Esophagus muscularis mucosa (tissue), 4 donors: Measurements from ENCODE around the gene KANK2.

Experiments
- CTCF ChIP-seq, 3 experiments: fragments of 200-600 bp in 2 of 3; fragments of 450-650 bp in 1 of 3; sonication (generic) in 2 of 3; IDR thresholded peaks; one replicate each; pipeline ENCODE4 v1.5.1; 2017 to 2019; ENCODE audit warnings: antibody characterized with exemption in 3 of 3, mild to moderate bottlenecking in 2 of 3, moderate library complexity in 1 of 3
- EP300 ChIP-seq: sonication (generic); formaldehyde crosslinking; IDR thresholded peaks from one replicate; pipeline ENCODE4 v1.6.1; 2017; ENCODE audit warnings: antibody characterized with exemption
- POLR2A ChIP-seq: fragments of 450-650 bp; IDR thresholded peaks from one replicate; pipeline ENCODE4 v1.6.1; 2017; ENCODE audit warnings: antibody characterized with exemption, moderate library complexity, mild to moderate bottlenecking, low read depth
- POLR2AphosphoS5 ChIP-seq, 2 donors: sonication (generic); formaldehyde crosslinking; IDR thresholded peaks; one replicate each; pipeline ENCODE4 v1.6.1; 2017; ENCODE audit warnings: antibody characterized with exemption in 2 of 2

- no peak for TF ChIP-seq CTCF (IDR thresholded peaks at IDR 0.05)
- no peak for TF ChIP-seq POLR2A
- TF ChIP-seq EP300: no peak
- no peak for TF ChIP-seq POLR2AphosphoS5 (IDR thresholded peaks at IDR 0.05)
These were observed 4.4 kb upstream of the KANK2 start for GRCh38 chr19:11201791-11202190.
